HG02970 (cell line): ENCODE data around the gene USP32.

Experiments
- ATAC-seq: cut with Tn5 transposase; IDR thresholded peaks from one replicate; pipeline ENCODE4 v1.9.1; 2021; ENCODE audit warnings: mild to moderate bottlenecking, moderate library complexity, moderate number of reproducible peaks; ENCODE audit not compliant: unreplicated experiment, low FRiP score

USP32 gene

DNA sequence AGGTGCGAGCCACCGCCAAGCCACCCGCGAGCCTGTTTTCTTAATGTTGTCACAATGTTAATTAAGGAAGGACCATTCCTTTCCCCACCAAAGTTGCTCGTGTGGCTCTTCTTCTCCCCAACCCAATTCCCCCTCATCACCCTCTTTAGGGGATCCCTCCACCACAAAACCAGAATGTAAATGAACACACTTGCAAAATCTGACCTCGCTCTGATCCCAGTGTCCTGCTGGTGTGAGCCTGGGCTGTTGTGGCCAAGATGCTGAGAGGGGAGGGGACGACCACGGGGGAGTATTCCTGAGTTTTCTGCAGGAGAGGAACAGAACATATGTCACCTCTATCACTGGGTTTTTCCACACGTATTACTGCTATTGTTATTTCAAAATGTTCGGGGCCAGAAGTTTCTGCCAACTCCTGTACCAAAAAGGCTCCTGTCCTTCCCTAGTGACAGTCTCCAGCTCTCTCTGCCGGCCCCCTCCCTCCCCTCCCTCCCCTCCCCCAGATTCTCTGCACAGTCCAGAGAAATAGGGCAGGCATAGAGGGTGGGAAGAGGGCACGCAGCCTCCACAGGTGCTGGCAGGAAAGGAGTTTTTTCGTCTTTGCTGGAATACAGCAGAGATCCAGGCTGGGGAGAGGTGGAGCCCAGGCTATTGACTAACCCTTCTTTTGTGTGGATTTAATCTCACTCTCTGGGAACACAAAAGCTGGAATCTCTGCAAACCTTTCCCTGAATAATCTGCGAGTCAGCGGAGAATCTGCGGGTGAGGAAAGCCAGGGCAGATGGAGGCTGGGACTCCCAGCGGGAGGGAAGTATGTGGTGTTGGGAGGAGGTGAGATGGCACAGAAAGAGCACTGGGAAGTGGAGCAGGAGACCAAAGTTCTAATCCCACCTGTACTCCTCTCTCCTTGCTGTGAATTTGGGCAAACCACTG lies 246.7 kb downstream of the USP32 start:
- ATAC-seq: no peak

DNA sequence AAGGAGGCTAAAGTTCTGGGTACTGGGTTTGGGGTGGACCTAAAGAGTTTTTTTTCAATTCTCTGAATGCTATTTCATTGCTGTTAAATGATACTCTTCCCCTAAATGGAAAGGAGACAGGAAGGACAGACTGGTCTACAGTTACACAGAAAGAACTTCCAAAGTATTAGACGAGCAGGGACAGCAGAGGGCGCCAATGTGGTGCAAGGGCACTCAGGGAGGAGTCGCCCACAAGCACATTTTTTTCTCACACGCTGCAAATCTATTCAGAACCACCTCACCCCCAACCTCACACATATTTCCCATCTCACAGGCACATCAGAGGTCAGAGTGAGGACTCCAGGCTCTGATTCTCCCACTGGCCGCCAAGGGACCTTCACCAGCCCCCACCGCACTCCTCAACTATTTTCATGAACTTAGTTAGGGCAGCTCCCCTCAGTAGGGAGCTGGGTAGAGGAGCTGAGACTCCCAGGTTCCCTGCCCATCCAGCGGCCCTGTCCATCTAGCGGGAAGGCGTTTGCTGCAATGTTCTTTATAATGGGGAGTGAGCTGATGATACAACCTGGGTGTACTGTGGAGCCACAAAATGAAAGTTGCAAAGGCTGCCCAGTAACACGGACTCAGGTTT lies 248.9 kb downstream of the USP32 start:
- ATAC-seq: no peak

DNA sequence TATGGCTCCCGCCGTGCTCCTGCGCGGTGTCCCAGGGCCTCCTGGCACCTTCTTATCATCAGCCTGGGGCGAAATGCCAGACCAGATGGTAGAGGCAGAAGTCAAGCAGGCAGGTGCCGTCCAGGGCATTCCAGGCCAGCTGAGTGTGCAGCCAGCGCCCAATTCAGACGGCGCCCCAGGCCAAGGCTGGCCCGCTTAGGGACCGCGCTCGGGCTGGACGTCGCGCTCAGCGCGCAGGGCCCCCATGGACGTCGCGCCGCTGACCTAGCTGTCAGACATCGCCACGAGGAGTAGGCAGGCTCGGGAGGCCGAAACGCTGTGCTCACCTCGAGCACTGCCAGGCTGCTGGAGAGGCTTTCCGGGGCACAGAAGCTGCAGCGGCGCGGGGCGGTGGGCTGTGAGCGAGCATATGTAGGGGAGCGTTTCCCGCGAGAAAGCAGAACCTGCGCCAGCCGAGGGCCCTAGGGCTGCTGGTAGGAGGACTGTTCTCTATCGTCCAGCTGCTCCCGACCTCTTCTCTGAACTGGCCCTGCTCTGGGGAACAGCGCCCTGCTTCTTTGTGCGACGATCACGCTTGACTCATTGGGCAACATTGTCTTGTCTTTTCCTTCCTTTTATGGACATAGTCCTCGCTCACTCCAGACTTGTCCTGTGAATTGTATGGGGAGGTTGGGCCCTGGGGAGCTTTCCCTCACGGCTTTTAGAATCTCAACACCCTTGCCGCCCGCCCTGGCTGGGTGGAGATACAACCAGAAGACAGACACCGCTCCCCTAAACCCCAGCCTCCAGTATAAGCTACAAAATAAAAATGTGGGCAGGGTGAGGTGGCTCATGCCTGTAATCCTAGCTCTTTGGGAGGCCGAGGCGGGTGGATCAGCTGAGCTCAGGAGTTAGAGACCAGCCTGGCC lies 250.6 kb downstream of the USP32 start:
- ATAC-seq: no peak

DNA sequence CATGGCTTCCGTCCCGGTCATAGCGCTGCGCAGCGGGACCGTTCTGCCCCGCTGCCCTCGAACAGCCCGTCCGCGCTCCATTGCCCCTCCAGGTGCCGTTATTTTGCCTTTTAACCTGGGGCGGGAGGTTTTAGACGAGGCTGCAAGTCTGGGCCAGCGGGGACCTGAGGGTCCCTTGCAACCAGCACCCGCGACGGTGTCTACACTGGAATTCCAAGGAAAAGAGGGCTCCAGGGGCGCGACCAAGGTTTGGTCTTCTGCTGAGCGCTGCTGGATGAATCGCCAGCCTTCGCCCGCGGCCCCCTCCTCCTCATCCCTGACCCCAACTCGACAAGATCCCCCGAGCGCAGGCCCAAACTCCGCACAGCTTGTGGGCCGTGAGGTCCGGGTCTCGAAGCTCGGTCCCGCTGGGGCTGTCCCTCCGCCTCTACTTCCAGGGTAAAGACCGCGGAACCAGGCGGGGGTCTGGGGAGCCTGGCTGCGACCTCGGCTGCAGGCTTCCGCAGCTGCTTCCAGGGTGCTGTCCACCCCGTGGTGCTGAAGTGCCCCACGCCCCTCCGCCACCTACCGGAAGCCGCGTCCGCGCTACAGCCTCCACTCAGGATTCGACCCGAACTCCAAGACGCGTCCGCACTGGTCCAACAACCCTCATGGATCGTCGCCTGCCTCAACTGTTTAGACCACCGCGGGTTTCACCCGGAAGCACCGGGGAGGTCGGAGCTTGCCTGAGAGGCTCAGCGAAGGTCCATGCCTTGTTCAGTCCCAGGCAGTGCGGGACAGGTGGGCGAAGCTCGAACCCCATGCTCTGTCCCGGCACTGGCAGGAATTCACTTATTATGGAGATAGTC lies 252.3 kb downstream of the USP32 start:
- ATAC-seq: no peak

- ATAC-seq: no peak
Observed at GRCh38 chr17:60138769-60139437, 253.0 kb downstream of the USP32 start.

- ATAC-seq: no peak
Observed at GRCh38 chr17:60137731-60138130, 254.2 kb downstream of the USP32 start.

- ATAC-seq: no peak
Observed at GRCh38 chr17:60135951-60136666, 255.8 kb downstream of the USP32 start.

GRCh38 chr17:60135151-60135950 lies 256.6 kb downstream of the USP32 start:
- ATAC-seq: no peak

- ATAC-seq: no peak
Observed at GRCh38 chr17:60134396-60135150, 257.4 kb downstream of the USP32 start.

DNA sequence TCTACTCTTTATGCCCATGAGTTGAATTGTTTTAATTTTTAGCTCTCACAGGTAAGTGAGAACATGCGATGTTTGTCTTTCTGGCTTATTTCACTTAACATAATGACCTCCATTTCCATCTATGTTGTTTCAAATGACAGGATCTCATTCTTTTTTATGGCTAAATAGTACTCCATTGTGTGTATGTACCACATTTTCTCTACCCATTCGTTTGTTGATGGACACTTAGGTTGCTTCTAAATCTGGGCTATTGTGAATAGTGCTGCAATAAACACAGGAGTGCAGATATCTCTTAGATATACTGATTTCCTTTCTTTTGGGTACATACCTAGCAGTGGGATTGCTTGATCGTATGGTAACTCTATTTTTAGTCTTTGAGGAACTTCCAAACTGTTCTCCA lies 261.5 kb downstream of the USP32 start:
- no peak for ATAC-seq

- no peak for ATAC-seq
Observed at GRCh38 chr17:60129164-60129563, 262.8 kb downstream of the USP32 start.
